Esophagus (tissue), 2 donors: ENCODE results near the gene VAMP5. TPM values are rescaled to one million over a fixed set of nuclear protein-coding genes. Genes with fewer than 3 reads are reported as not detected.
"Not testable (repeated sequence)": the region's sequence is repeated elsewhere in the genome, so short reads cannot be mapped to it uniquely, and the experiment has no call there.

Source experiments
- H3K27ac ChIP-seq, 2 donors: one replicate each; pipeline ENCODE4 v1.5.1; 2013; ENCODE audit warnings: low read depth in 2 of 2, mild to moderate bottlenecking in 2 of 2, inconsistent platforms in 1 of 2, low read length in 1 of 2, moderate library complexity in 1 of 2
- H3K27me3 ChIP-seq, 2 donors: one replicate each; pipeline ENCODE4 v1.6.1; 2013; ENCODE audit warnings: low read length in 2 of 2, control low read depth in 1 of 2, mild to moderate bottlenecking in 1 of 2; ENCODE audit not compliant: insufficient read depth in 2 of 2, control insufficient read depth in 1 of 2
- H3K36me3 ChIP-seq, 2 donors: one replicate each; pipeline ENCODE4 v1.6.1; 2013; ENCODE audit warnings: low read length in 1 of 2; ENCODE audit not compliant: control insufficient read depth in 2 of 2, insufficient read depth in 2 of 2
- H3K4me1 ChIP-seq, 2 donors: one replicate each; pipeline ENCODE4 v1.6.1; 2013; ENCODE audit warnings: low read length in 1 of 2; ENCODE audit not compliant: control insufficient read depth in 2 of 2, insufficient read depth in 2 of 2
- H3K4me3 ChIP-seq, 2 donors: one replicate each; pipeline ENCODE4 v1.5.1; 2013; ENCODE audit warnings: low read length in 2 of 2, mild to moderate bottlenecking in 2 of 2, low read depth in 1 of 2, moderate library complexity in 1 of 2
- H3K9me3 ChIP-seq, 2 donors: one replicate each; pipeline ENCODE4 v1.6.1; 2013; ENCODE audit warnings: mild to moderate bottlenecking in 2 of 2, low read depth in 1 of 2, low read length in 1 of 2, moderate library complexity in 1 of 2; ENCODE audit not compliant: control insufficient read depth in 2 of 2, insufficient read depth in 1 of 2
- WGBS, 2 donors: extraction: QIAGEN DNeasy Blood & Tissue Kit; methylation state at CpG; one replicate each; pipeline ENCODE4 v1.1.7; 2013; 5-methylcytosine and 5-hydroxymethylcytosine counted together
- polyA plus RNA-seq, 2 donors: library from polyadenylated mRNA; stranded (reverse); fragments of 200-250 nt; gene quantifications; one replicate each; pipeline ENCODE4 v1.2.3, GENCODE V29; 2013
- donor health status: healthy with polysubstance abuse.
- donor health status: Bipolar disorder and iron deficiency.

The VAMP5 gene
- polyA plus RNA-seq, 2 donors: 19.5 to 39.6 TPM

GRCh38 chr2:85605406-85606115, 21.3 kb downstream of the VAMP5 start:
- Histone ChIP-seq H3K27me3 (no peaks in the 10 kb centered on the region), H3K36me3 (peaks cover 11 to 13% of the 10 kb centered on the region in 2 donors), H3K4me1 (peaks cover 10 to 26% of the 10 kb centered on the region in 2 donors), H3K9me3 (no peaks in the 10 kb centered on the region), H3K4me3 (no peak overlapping the region), H3K27ac (peak overlapping the region; percentile 7 to 20)
- 33 to 45% methylated on average over 4 of the region's 4 CpGs for WGBS, 2 donors

DNA sequence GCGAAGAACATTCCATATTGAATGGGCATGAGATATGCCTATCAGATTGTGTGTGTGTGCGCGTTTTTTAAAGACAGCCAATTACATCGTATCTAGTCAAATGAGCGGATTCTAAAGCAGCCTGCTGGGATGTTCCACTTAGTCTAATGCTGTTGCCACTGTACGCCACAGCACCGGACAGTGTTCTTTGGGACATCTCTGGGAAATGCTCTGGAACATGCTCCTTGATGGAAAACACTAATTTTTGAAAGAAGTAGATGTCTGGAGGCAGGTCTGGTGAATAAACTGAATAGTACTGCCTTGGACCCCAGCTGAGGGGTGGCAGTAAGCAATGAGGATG, 21.9 kb downstream of the VAMP5 start:
- Histone ChIP-seq H3K27ac (peak overlapping the region; percentile 4 to 47), H3K4me3 (no peak overlapping the region), H3K36me3 (peaks cover 11 to 13% of the 10 kb centered on the region in 2 donors), H3K9me3 (no peaks in the 10 kb centered on the region), H3K27me3 (no peaks in the 10 kb centered on the region), H3K4me1 (peaks cover 10 to 25% of the 10 kb centered on the region in 2 donors)
- WGBS, 2 donors: 63 to 66% methylated on average over 7 of the region's 7 CpGs

DNA sequence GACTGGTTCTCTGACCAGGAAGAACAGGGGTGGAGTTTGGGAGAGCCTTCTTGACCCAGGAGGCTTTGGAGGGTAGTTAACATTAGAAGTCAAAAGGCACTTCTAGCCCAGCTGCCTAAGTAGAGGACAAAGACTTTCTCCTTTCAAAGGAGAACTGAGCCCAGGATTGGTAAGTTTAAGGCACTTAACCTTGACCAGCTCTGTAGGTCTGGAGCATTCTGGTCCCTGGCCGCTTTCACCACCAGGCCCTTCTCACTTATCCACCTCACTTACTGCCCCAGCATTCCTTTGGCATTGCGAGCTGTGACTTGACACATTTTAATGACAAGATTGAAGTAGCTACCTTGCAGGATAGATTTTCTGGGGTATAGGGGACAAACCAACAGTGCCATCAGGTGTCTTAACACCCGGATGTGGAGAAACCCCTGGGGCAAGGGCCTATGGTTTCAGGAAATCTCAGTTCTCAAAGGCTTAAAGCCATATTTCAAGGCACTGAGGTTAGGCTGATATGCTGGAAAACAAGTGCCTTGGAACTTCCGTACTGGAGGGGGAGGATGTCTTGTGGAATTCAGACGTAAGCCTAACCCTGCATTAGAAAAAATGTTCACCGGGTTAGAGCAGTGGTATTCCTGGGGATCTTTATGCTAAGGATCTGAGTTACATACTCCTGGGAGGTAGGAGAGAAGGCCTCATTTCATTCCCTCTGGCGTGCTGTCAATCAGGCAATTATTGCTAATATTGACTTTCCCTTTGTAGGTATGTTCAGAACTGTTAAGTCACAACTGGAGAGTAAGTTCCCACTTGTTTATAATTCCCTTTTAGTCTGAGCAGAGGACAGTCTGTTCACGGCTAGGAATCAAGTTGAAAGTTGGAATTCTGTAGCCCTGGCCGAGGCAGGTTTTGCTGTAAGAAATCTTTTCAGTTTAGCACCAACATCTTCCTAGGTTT, 23.3 kb downstream of the VAMP5 start:
- Histone ChIP-seq H3K36me3 (peaks cover 11% of the 10 kb centered on the region in 2 donors), H3K4me3 (no peak overlapping the region), H3K27me3 (no peaks in the 10 kb centered on the region), H3K9me3 (no peaks in the 10 kb centered on the region), H3K4me1 (peaks cover 6 to 18% of the 10 kb centered on the region in 2 donors), H3K27ac (peak overlapping the region in 1 of 2 donors; percentile 3)
- 77 to 81% methylated on average over 9 of the region's 9 CpGs for WGBS, 2 donors

DNA sequence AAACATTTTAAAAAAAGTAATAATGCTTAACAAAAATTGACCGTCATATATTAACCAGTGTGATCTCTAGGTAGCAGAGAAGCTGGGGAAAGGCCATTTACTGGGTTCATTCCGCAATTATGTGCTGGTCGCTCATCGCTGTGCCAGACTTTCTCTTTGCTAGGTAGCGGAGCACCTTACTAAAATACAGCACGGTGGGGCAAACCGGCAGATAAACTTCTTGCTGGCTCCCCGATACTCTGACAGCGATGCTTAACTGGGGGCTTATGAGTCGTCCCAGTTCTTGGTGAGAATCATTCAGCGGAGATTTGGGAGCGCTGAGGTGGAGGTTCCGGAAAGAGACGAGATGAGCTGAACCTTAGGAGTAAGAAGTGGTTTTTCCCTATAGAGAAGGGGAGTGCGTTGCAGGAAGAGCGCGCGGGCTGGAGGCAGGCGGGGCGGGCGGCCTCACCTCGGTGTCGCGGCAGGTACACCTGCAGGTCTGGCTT, 27.0 kb downstream of the VAMP5 start:
- Histone ChIP-seq H3K36me3 (peaks cover 9 to 11% of the 10 kb centered on the region in 2 donors), H3K27ac (peak overlapping the region; percentile 92), H3K9me3 (no peaks in the 10 kb centered on the region), H3K4me3 (peak overlapping the region; percentile 89 to 94), H3K27me3 (no peaks in the 10 kb centered on the region), H3K4me1 (peaks cover 3 to 8% of the 10 kb centered on the region in 2 donors)
- WGBS, 2 donors: 5 to 6% methylated on average over 24 of the region's 24 CpGs

GRCh38 chr2:85611705-85612587, 27.7 kb downstream of the VAMP5 start, which contains the start of gene C2orf68:
TSS of gene C2orf68 (minus strand) at chr2:85612066. CDS start at chr2:85611984, 82 bp downstream.
- no peaks in the 10 kb centered on the region for H3K27me3 ChIP-seq
- H3K36me3 ChIP-seq: peaks cover 9 to 11% of the 10 kb centered on the region in 2 donors
- peaks cover 3 to 8% of the 10 kb centered on the region in 2 donors for H3K4me1 ChIP-seq
- 8 to 11% methylated on average over 69 to 73 of the region's 73 CpGs for WGBS, 2 donors
- H3K9me3 ChIP-seq: no peaks in the 10 kb centered on the region
- peak within 1 kb of the TSS; percentile 89 to 94 for H3K4me3 ChIP-seq
- peak within 1 kb of the TSS; percentile 92 for H3K27ac ChIP-seq

GRCh38 chr2:85613717-85614515, 29.7 kb downstream of the VAMP5 start:
- 81 to 86% methylated on average over 10 of the region's 10 CpGs for WGBS, 2 donors
- H3K4me3 ChIP-seq: no peak overlapping the region
- H3K36me3 ChIP-seq: peaks cover 3 to 6% of the 10 kb centered on the region in 2 donors
- no peaks in the 10 kb centered on the region for H3K27me3 ChIP-seq
- no peak overlapping the region for H3K27ac ChIP-seq
- H3K9me3 ChIP-seq: no peaks in the 10 kb centered on the region
- peaks cover 0 to 15% of the 10 kb centered on the region in 2 donors for H3K4me1 ChIP-seq

DNA sequence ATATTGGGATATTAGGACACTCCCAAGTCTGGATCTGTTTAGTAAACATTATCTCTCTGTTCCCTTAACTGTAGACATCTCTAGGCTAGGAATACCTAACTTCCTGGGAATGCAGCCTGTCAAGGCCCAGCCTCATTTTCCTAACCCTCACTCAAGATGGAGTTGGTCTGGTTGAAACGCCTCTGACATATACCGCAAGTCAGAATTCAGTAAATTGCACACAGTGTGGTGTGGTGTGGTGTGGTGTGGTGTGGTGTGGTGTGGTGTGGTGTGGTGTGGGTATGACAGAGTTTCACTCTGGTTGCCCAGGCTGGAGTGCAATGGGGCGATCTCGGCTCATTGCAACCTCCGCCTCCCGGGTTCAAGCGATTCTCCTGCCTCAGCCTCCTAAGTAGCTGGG, 30.5 kb downstream of the VAMP5 start:
- 94 to 98% methylated on average over 7 of the region's 7 CpGs for WGBS, 2 donors

GRCh38 chr2:85615413-85615728, 31.1 kb downstream of the VAMP5 start:
- no peaks in the 10 kb centered on the region for H3K9me3 ChIP-seq
- no peaks in the 10 kb centered on the region for H3K36me3 ChIP-seq
- no peaks in the 10 kb centered on the region for H3K27me3 ChIP-seq
- peak overlapping the region in 1 of 2 donors; percentile 64 for H3K4me3 ChIP-seq
- 78 to 90% methylated on average over 12 to 17 of the region's 17 CpGs for WGBS, 2 donors
- H3K27ac ChIP-seq: no peak overlapping the region
- H3K4me1 ChIP-seq: peaks cover 0 to 10% of the 10 kb centered on the region in 2 donors

More for the DNA sequence above, 30.5 kb downstream of the VAMP5 start:
- not testable (repeated sequence) for H3K4me3 ChIP-seq, H3K27me3 ChIP-seq, H3K9me3 ChIP-seq, H3K36me3 ChIP-seq, H3K27ac ChIP-seq
- H3K4me1 ChIP-seq: peaks cover 0 to 12% of the 10 kb centered on the region in 2 donors
